Chondrocyte (in vitro differentiated cells): ENCODE measurements around the gene SCGB1A1. TPM values are rescaled to one million over a fixed set of nuclear protein-coding genes. Genes with fewer than 3 reads are reported as not detected.

Experiments
- DNase-seq: peaks from one replicate; pipeline ENCODE4 v3.0.0; 2021; ENCODE audit warnings: mixed read lengths, low spot score
- H3K27ac Mint-ChIP-seq: one replicate; pipeline ENCODE4 v1.8.0; 2021; ENCODE audit warnings: mild to moderate bottlenecking, moderate library complexity, mixed read lengths; ENCODE audit not compliant: unreplicated experiment
- H3K27me3 Mint-ChIP-seq: 2 replicates; pipeline ENCODE4 v1.8.0; 2021; ENCODE audit warnings: low read depth, mixed read lengths
- H3K36me3 Mint-ChIP-seq: 2 replicates; pipeline ENCODE4 v1.8.0; 2021; ENCODE audit warnings: low read depth, mixed read lengths
- H3K4me1 Mint-ChIP-seq: 2 replicates; pipeline ENCODE4 v1.8.0; 2021; ENCODE audit warnings: low read depth, mild to moderate bottlenecking, mixed read lengths
- H3K4me3 Mint-ChIP-seq: one replicate; pipeline ENCODE4 v1.8.0; 2021; ENCODE audit warnings: mild to moderate bottlenecking, moderate library complexity, mixed read lengths; ENCODE audit not compliant: unreplicated experiment
- H3K9me3 Mint-ChIP-seq: 2 replicates; pipeline ENCODE4 v1.8.0; 2021; ENCODE audit warnings: low read depth, mixed read lengths
- total RNA-seq: library from RNA; stranded (reverse); gene quantifications from 3 replicates; pipeline ENCODE4 v1.2.1, GENCODE V29; 2021
- TF ChIP-seq, protein P1 (sequence below): fragments of 200-600 bp; sonication (generic); IDR thresholded peaks from 2 replicates; pipeline ENCODE4 v1.5.0; 2021; ENCODE audit warnings: antibody characterized with exemption, mild to moderate bottlenecking, moderate library complexity

The SCGB1A1 gene
- total RNA-seq, 1 donor from 2014 or later, result not detected

DNA sequence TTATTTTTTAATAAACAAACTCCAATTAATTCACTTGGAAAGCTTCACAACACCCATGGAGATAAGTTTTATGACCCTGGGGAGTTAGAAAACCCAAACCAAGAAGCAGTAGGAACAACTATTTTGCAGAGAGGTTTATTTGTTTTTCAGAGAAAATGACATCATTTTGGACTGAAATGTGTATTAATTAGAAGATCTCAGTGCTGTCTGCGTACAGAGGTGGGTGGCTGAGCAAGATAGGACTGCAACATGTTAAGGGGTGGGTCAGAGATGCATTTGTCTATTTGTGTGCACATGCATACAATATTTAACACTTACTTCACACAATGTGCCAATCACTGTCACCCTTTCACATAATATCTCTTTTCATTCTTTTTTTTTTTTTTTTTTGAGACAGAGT is 1.1 kb downstream of the SCGB1A1 start:
- peaks cover 9% of the 10 kb centered on the region for H3K4me1 Mint-ChIP-seq
- no peak for DNase-seq
- no peak overlapping the region for H3K4me3 Mint-ChIP-seq
- no peaks in the 10 kb centered on the region for H3K9me3 Mint-ChIP-seq
- TF ChIP-seq, protein P1, sequence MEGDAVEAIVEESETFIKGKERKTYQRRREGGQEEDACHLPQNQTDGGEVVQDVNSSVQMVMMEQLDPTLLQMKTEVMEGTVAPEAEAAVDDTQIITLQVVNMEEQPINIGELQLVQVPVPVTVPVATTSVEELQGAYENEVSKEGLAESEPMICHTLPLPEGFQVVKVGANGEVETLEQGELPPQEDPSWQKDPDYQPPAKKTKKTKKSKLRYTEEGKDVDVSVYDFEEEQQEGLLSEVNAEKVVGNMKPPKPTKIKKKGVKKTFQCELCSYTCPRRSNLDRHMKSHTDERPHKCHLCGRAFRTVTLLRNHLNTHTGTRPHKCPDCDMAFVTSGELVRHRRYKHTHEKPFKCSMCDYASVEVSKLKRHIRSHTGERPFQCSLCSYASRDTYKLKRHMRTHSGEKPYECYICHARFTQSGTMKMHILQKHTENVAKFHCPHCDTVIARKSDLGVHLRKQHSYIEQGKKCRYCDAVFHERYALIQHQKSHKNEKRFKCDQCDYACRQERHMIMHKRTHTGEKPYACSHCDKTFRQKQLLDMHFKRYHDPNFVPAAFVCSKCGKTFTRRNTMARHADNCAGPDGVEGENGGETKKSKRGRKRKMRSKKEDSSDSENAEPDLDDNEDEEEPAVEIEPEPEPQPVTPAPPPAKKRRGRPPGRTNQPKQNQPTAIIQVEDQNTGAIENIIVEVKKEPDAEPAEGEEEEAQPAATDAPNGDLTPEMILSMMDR, result no peak
- H3K27me3 Mint-ChIP-seq, result peaks cover 2% of the 10 kb centered on the region
- no peaks in the 10 kb centered on the region for H3K36me3 Mint-ChIP-seq
- H3K27ac Mint-ChIP-seq, result no peak overlapping the region

GRCh38 chr11:62420882-62421281 is 2.0 kb downstream of the SCGB1A1 start:
- no peak for DNase-seq
- Mint-ChIP-seq H3K4me3 (no peak overlapping the region), H3K36me3 (no peaks in the 10 kb centered on the region), H3K4me1 (peaks cover 9% of the 10 kb centered on the region), H3K27me3 (peaks cover 2% of the 10 kb centered on the region), H3K9me3 (no peaks in the 10 kb centered on the region), H3K27ac (no peak overlapping the region)
- TF ChIP-seq, protein P1, result no peak

- H3K27me3 Mint-ChIP-seq, result no peaks in the 10 kb centered on the region
- DNase-seq, result no peak
- H3K4me1 Mint-ChIP-seq, result peaks cover 18% of the 10 kb centered on the region
- H3K9me3 Mint-ChIP-seq, result no peaks in the 10 kb centered on the region
- H3K27ac Mint-ChIP-seq, result no peak overlapping the region
- H3K4me3 Mint-ChIP-seq, result no peak overlapping the region
- no peaks in the 10 kb centered on the region for H3K36me3 Mint-ChIP-seq
- TF ChIP-seq, protein P1, result no peak
These were observed 3.2 kb downstream of the SCGB1A1 start for GRCh38 chr11:62421996-62422395.

DNA sequence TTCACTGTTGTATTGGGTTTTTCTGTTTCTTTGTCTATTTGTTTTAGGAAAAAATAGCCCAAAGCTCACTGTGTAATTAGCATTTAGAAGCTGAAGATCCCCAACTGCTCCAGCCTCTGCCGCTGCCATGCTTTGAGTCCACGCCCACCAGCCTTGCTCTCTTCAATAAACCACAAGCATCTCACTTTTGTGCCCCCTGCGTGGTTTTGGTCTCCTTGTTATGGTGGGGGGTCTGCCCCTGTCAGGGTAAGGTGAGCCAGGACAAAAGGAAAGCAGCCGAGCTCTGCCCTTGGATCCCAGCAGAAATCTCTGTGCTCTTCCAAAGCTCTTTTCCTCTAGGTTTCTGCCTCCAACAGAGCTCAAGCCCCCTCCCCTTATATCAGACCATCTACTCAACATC is 4.2 kb downstream of the SCGB1A1 start:
- no peak for DNase-seq
- no peak overlapping the region for H3K27ac Mint-ChIP-seq
- no peaks in the 10 kb centered on the region for H3K27me3 Mint-ChIP-seq
- H3K4me3 Mint-ChIP-seq, result no peak overlapping the region
- H3K9me3 Mint-ChIP-seq, result no peaks in the 10 kb centered on the region
- peaks cover 26% of the 10 kb centered on the region for H3K4me1 Mint-ChIP-seq
- no peaks in the 10 kb centered on the region for H3K36me3 Mint-ChIP-seq
- TF ChIP-seq, protein P1, result no peak

DNA sequence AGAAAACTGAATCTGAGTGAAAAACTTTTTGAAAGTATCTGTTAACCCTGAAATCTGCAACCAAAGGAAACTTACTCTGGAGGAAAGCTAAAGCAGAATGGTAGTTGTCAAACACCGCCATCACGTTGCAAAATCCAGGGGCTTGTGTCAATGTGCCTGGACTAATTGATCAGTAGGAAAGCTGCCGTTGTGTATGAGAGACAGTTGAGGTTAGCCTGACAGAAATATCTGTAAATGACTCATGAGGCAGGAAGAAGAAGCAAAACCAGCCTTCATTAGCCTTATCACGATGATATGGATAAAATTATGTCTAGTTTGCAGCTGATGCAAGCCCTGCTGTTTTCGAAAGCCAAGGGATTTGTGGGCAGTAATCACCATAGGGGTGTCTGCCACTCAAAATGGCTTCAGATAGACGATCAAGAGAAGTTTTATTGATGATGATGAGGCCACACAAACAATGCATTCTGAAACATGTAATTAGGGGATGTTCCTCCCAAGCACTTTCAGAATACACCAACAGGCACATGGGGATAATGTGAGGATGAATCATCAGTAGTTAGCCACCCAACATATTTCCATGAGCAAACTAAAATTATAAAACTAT is 8.9 kb downstream of the SCGB1A1 start:
- TF ChIP-seq, protein P1, result no peak
- no peak for DNase-seq
- no peaks in the 10 kb centered on the region for H3K9me3 Mint-ChIP-seq
- H3K4me1 Mint-ChIP-seq, result peaks cover 60% of the 10 kb centered on the region
- peak overlapping the region; percentile 43 for H3K27ac Mint-ChIP-seq
- no peaks in the 10 kb centered on the region for H3K27me3 Mint-ChIP-seq
- no peaks in the 10 kb centered on the region for H3K36me3 Mint-ChIP-seq
- no peak overlapping the region for H3K4me3 Mint-ChIP-seq
